CD4-positive, alpha-beta T cell (primary cell): ENCODE measurements around the gene RNPEPL1. TPM values are rescaled to one million over a fixed set of nuclear protein-coding genes. Genes with fewer than 3 reads are reported as not detected.
"Not testable (repeated sequence)": the region's sequence is repeated elsewhere in the genome, so short reads cannot be mapped to it uniquely, and the experiment has no call there.

Experiments used
- ATAC-seq: fragments of 200-7000 bp; cut with Tn5 transposase; one replicate; pipeline ENCODE4 v1.10.0; 2022; ENCODE audit warnings: mild to moderate bottlenecking; ENCODE audit not compliant: poor library complexity
- CTCF ChIA-PET: fragments of 350-600 bp; sonication (Branson Sonifier 250); formaldehyde crosslinking; loops from one replicate; lab custom pipeline; 2021; ENCODE audit warnings: antibody characterized with exemption, inconsistent platforms; lab: Charles Lee
- POLR2A ChIA-PET: fragments of 350-600 bp; sonication (Branson Sonifier 250); formaldehyde crosslinking; loops from one replicate; lab custom pipeline; 2021; ENCODE audit warnings: antibody characterized with exemption, inconsistent platforms; lab: Charles Lee
- DNase-seq, 14 experiments: peaks; one replicate each; pipeline ENCODE4 v3.0.0-alpha.2; 2013 to 2020; ENCODE audit warnings: mixed read lengths in 2 of 14
- H3K27ac ChIP-seq, 2 donors: one replicate each; pipeline versions ENCODE4 v1.5.1 to v1.7.0; 2013; ENCODE audit warnings: low read length in 2 of 2, low read depth in 1 of 2, mild to moderate bottlenecking in 1 of 2
- H3K27me3 ChIP-seq, 2 experiments: 1 replicate in 1 of 2; 2 replicates in 1 of 2; pipeline versions ENCODE4 v1.6.1 to v1.7.0; 2013; ENCODE audit warnings: low read length in 2 of 2, control low read depth in 1 of 2, mild to moderate bottlenecking in 1 of 2, moderate library complexity in 1 of 2; ENCODE audit not compliant: insufficient read depth in 2 of 2, control insufficient read depth in 1 of 2
- H3K36me3 ChIP-seq: one replicate; pipeline ENCODE4 v1.6.1; 2013; ENCODE audit warnings: low read length, control low read depth; ENCODE audit not compliant: insufficient read depth
- H3K4me1 ChIP-seq: one replicate; pipeline ENCODE4 v1.6.1; 2013; ENCODE audit warnings: low read length, control low read depth; ENCODE audit not compliant: insufficient read depth
- H3K4me3 ChIP-seq: one replicate; pipeline ENCODE4 v1.5.1; 2013; ENCODE audit warnings: mild to moderate bottlenecking, low read length, moderate library complexity
- H3K9me3 ChIP-seq, 2 experiments: 1 replicate in 1 of 2; 2 replicates in 1 of 2; pipeline versions ENCODE4 v1.6.1 to v1.7.0; 2013; ENCODE audit warnings: low read length in 2 of 2, mild to moderate bottlenecking in 2 of 2, control low read depth in 1 of 2, moderate library complexity in 1 of 2; ENCODE audit not compliant: control insufficient read depth in 1 of 2, insufficient read depth in 1 of 2
- H3K27ac Mint-ChIP-seq: one replicate; pipeline ENCODE4 v1.8.0; 2020; ENCODE audit warnings: mixed read lengths
- H3K27me3 Mint-ChIP-seq: one replicate; pipeline ENCODE4 v1.8.0; 2021; ENCODE audit warnings: mixed read lengths
- H3K36me3 Mint-ChIP-seq: one replicate; pipeline ENCODE4 v1.8.0; 2021; ENCODE audit warnings: low read depth, mixed read lengths
- H3K4me1 Mint-ChIP-seq: one replicate; pipeline ENCODE4 v1.8.0; 2021; ENCODE audit warnings: low read depth, mixed read lengths
- H3K4me3 Mint-ChIP-seq: one replicate; pipeline ENCODE4 v1.8.0; 2020; ENCODE audit warnings: mild to moderate bottlenecking, mixed read lengths
- H3K9me3 Mint-ChIP-seq: one replicate; pipeline ENCODE4 v1.8.0; 2020; ENCODE audit warnings: mixed read lengths
- intact Hi-C, 2 experiments: fragments of 100-400 bp; cut with DNase I in 1 of 2; cut with micrococcal nuclease in 1 of 2; formaldehyde crosslinking; loops; one replicate each; pipeline versions ENCODE4 v1.15.1 to v1.9.0; 2023 to 2025; cut with DNase I, micrococcal nuclease
- total RNA-seq, 174 experiments: library from RNA in 2 of 174; stranded (reverse) in 2 of 174; gene quantifications; one replicate each; pipeline ENCODE4 v1.2.3 and lab custom pipeline; 2021 to 2026
- TF ChIP-seq, protein P1 (sequence below): fragments of 200-600 bp; IDR thresholded peaks from one replicate; pipeline ENCODE4 v1.8.0; 2022; ENCODE audit warnings: antibody characterized with exemption, mild to moderate bottlenecking

Gene RNPEPL1
- total RNA-seq, 2 experiments from 2014 or later: 73.0 to 78.8 TPM

DNA sequence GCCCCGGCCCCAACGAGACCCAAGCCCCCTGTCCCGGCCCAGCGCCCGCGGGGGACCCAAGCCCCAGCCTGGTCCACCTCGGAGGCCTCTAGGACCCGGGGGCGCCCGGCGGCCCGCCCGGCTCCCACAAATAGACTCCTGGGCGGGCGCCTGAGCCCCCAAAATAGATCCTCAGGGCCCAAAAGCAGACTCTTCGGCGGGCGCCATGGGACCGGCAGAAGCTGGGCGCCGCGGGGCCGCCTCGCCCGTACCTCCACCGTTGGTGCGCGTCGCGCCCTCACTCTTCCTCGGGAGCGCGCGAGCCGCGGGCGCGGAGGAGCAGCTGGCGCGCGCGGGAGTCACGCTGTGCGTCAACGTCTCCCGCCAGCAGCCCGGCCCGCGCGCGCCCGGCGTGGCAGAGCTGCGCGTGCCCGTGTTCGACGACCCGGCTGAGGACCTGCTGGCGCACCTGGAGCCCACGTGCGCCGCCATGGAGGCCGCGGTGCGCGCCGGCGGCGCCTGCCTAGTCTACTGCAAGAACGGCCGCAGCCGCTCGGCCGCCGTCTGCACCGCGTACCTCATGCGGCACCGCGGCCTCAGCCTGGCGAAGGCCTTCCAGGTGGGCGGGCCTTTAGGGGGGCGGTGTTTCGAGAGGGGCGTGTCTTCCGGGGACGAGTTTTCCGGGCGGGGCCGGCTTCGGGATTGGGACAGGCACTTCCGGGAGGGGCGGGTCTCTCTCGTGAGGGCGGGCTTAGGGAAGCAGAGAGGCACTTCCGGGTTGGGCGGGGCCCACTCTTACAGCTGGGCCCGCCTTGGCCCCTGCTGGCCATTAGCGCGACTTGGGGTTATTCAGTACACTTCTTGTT lies 7.6 kb upstream of the RNPEPL1 start:
- H3K27me3 Mint-ChIP-seq: no peaks in the 10 kb centered on the region
- peaks cover 80% of the 10 kb centered on the region for H3K4me1 Mint-ChIP-seq
- H3K4me3 Mint-ChIP-seq: peak overlapping the region; percentile 90
- peaks cover 56% of the 10 kb centered on the region for H3K36me3 Mint-ChIP-seq
- Histone ChIP-seq H3K4me3 (peak overlapping the region; percentile 53), H3K4me1 (peaks cover 87% of the 10 kb centered on the region), H3K36me3 (peaks cover 18% of the 10 kb centered on the region), H3K9me3 (no peaks in the 10 kb centered on the region), H3K27ac (peak overlapping the region; percentile 62 to 95), H3K27me3 (no peaks in the 10 kb centered on the region)
- H3K27ac Mint-ChIP-seq: peak overlapping the region; percentile 98
- peak; percentile 50 for ATAC-seq
- TF ChIP-seq, protein P1, sequence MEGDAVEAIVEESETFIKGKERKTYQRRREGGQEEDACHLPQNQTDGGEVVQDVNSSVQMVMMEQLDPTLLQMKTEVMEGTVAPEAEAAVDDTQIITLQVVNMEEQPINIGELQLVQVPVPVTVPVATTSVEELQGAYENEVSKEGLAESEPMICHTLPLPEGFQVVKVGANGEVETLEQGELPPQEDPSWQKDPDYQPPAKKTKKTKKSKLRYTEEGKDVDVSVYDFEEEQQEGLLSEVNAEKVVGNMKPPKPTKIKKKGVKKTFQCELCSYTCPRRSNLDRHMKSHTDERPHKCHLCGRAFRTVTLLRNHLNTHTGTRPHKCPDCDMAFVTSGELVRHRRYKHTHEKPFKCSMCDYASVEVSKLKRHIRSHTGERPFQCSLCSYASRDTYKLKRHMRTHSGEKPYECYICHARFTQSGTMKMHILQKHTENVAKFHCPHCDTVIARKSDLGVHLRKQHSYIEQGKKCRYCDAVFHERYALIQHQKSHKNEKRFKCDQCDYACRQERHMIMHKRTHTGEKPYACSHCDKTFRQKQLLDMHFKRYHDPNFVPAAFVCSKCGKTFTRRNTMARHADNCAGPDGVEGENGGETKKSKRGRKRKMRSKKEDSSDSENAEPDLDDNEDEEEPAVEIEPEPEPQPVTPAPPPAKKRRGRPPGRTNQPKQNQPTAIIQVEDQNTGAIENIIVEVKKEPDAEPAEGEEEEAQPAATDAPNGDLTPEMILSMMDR: no peak
- intact Hi-C loops: loop anchor here (1.0 to 10.0 kb wide), 9 partner anchors 19 to 1324 kb away; partner anchors contain the start of genes CAPN10 (in 1 of the 2), COPS9 (in 1 of the 2), GPC1 (in 1 of the 2) and HDAC4 (in 1 of the 2)
- no peaks in the 10 kb centered on the region for H3K9me3 Mint-ChIP-seq
- CTCF ChIA-PET: interaction anchor here (1.7 to 6.0 kb wide), 3 partner anchors 19 to 47 kb away, joined by 10 to 34 read pairs (median 11); partner anchors contain the start of gene CAPN10
- DNase-seq: peak in 13 of 14 experiments; percentile 99 to 100 (median 100)
- POLR2A ChIA-PET: interaction anchor here (0.6 to 3.3 kb wide), 14 partner anchors 8 to 1141 kb away, joined by 3 to 104 read pairs (median 6); partner anchors contain the start of genes CAPN10, GPR35, ING5 and RNPEPL1

DNA sequence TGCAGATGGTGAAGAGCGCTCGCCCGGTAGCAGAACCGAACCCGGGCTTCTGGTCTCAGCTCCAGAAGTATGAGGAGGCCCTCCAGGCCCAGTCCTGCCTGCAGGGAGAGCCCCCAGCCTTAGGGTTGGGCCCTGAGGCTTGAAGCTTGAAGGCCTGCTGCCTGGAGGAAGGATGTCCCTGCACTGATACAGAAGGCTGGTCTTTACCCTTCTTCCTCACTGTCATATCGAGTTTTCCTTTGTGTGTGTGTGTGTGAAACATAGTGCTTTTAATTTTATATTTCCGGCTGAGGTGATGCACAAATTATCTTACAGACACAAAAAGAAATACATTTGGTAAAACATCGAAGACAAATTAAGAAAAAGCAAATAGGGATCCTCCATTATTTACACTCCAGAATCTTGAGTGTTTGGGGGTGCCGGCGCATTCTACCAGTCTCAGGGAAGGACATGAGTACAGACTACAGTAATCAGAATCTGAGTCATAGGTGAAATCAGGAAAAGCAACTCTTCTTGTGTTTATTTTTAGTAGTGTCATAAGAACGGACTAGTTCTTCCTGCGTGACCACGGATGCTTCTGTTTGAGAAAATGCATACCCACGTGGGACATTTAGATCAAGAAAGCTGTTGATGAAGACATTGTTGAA lies 6.8 kb upstream of the RNPEPL1 start:
- Mint-ChIP-seq H3K27ac (peak overlapping the region; percentile 98), H3K4me1 (peaks cover 82% of the 10 kb centered on the region), H3K27me3 (no peaks in the 10 kb centered on the region), H3K4me3 (peak overlapping the region; percentile 90), H3K36me3 (peaks cover 58% of the 10 kb centered on the region), H3K9me3 (no peaks in the 10 kb centered on the region)
- Histone ChIP-seq H3K9me3 (no peaks in the 10 kb centered on the region), H3K36me3 (peaks cover 18% of the 10 kb centered on the region), H3K4me3 (peak overlapping the region; percentile 53), H3K27me3 (no peaks in the 10 kb centered on the region), H3K4me1 (peaks cover 89% of the 10 kb centered on the region), H3K27ac (peak overlapping the region; percentile 39 to 95)
- no peak for ATAC-seq
- CTCF ChIA-PET: interaction anchor here (1.7 to 6.0 kb wide), 3 partner anchors 19 to 47 kb away, joined by 10 to 34 read pairs (median 11); partner anchors contain the start of gene CAPN10
- DNase-seq: peak in 4 of 14 experiments; percentile 46 to 68 (median 62)
- intact Hi-C loops: loop anchor here (1.0 to 10.0 kb wide), 9 partner anchors 18 to 1323 kb away; partner anchors contain the start of genes CAPN10 (in 1 of the 2), COPS9 (in 1 of the 2), GPC1 (in 1 of the 2) and HDAC4 (in 1 of the 2)
- TF ChIP-seq, protein P1: peak; percentile 30
- POLR2A ChIA-PET: interaction anchor here (0.7 to 3.3 kb wide), 12 partner anchors 8 to 754 kb away, joined by 3 to 104 read pairs (median 6); partner anchors contain the start of genes CAPN10, GPR35 and RNPEPL1

DNA sequence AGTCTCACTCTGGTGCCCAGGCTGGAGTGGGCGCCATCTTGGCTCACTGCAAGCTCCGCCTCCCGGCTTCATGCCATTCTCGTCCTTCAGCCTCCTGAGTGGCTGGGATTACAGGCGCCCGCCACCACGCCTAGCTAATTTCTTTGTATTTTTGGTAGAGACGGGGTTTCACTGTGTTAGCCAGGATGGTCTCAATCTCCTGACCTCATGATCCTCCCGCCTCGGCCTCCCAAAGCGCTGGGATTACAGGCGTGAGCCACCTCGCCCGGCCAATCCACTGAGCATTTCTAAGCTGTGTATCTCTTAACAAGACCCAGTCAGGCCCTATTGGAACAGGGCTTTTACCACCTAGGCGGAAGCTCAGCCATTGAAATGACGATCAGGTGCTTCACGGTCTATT lies 5.1 kb upstream of the RNPEPL1 start:
- H3K27ac ChIP-seq, H3K9me3 Mint-ChIP-seq, H3K9me3 ChIP-seq, H3K4me3 ChIP-seq, H3K27me3 ChIP-seq, H3K27me3 Mint-ChIP-seq, ATAC-seq: not testable (repeated sequence)
- POLR2A ChIA-PET: interaction anchor here (0.8 to 7.3 kb wide), 3 partner anchors 23 to 59 kb away, joined by 3 to 224 read pairs (median 5); partner anchors contain the start of gene CAPN10
- Mint-ChIP-seq H3K27ac (peak overlapping the region; percentile 98), H3K4me1 (peaks cover 87% of the 10 kb centered on the region), H3K36me3 (peaks cover 65% of the 10 kb centered on the region), H3K4me3 (peak overlapping the region; percentile 96)
- CTCF ChIA-PET: interaction anchor here (5.3 to 6.0 kb wide), 2 partner anchors 17 to 23 kb away, joined by 34 to 40 read pairs; partner anchors contain the start of gene CAPN10
- peak in 1 of 14 experiments; percentile 11 for DNase-seq
- H3K36me3 ChIP-seq: peaks cover 18% of the 10 kb centered on the region
- peaks cover 87% of the 10 kb centered on the region for H3K4me1 ChIP-seq
- intact Hi-C loops: loop anchor here (5.0 to 10.0 kb wide), 7 partner anchors 48 to 1322 kb away; partner anchors contain the start of genes COPS9 (in 1 of the 2), GPC1 (in 1 of the 2), HDAC4 (in 1 of the 2) and HDLBP (in 1 of the 2)
